Heart right ventricle (tissue), 16 donors: ENCODE measurements around the gene ATP2C2. TPM values are rescaled to one million over a fixed set of nuclear protein-coding genes. Genes with fewer than 3 reads are reported as not detected.

ENCODE experiments used
- ATAC-seq, 8 donors: fragments of 200-7000 bp; cut with Tn5 transposase; one replicate each; pipeline ENCODE4 v1.9.1; 2020; ENCODE audit warnings: mild to moderate bottlenecking in 8 of 8, moderate library complexity in 8 of 8, moderate number of reproducible peaks in 1 of 8
- DNase-seq, 2 donors: peaks; one replicate each; pipeline ENCODE4 v3.0.0-alpha.2; 2020
- H3K27ac ChIP-seq, 10 donors: fragments of 200-600 bp; sonication (generic) in 2 of 10; one replicate each; pipeline versions ENCODE4 v1.5.0 to v1.8.0; 2020 to 2022; ENCODE audit warnings: mild to moderate bottlenecking in 3 of 10
- H3K27me3 ChIP-seq, 7 donors: fragments of 200-600 bp; one replicate each; pipeline ENCODE4 v1.8.0; 2021 to 2022; ENCODE audit warnings: mild to moderate bottlenecking in 2 of 7
- H3K36me3 ChIP-seq, 9 donors: fragments of 200-600 bp; sonication (generic) in 1 of 9; one replicate each; pipeline versions ENCODE4 v1.5.0 to v1.8.0; 2020 to 2022; ENCODE audit warnings: mild to moderate bottlenecking in 2 of 9
- H3K4me1 ChIP-seq, 9 donors: fragments of 200-600 bp; sonication (generic) in 1 of 9; one replicate each; pipeline versions ENCODE4 v1.5.0 to v1.8.0; 2020 to 2022; ENCODE audit warnings: mild to moderate bottlenecking in 4 of 9
- H3K4me3 ChIP-seq, 10 donors: fragments of 200-600 bp; sonication (generic) in 2 of 10; one replicate each; pipeline versions ENCODE4 v1.5.0 to v1.8.0; 2020 to 2022; ENCODE audit warnings: mild to moderate bottlenecking in 7 of 10, moderate library complexity in 2 of 10
- H3K9me3 ChIP-seq, 11 donors: fragments of 200-600 bp in 10 of 11; sonication (generic) in 2 of 11; one replicate each; pipeline versions ENCODE4 v1.5.0 to v1.8.0; 2013 to 2022; ENCODE audit warnings: mild to moderate bottlenecking in 2 of 11, control low read depth in 1 of 11, moderate library complexity in 1 of 11
- WGBS, 2 donors: extraction: QIAGEN DNeasy Blood & Tissue Kit; methylation state at CpG; one replicate each; pipeline ENCODE4 v1.1.7; 2013; ENCODE audit warnings: inconsistent platforms in 1 of 2; 5-methylcytosine and 5-hydroxymethylcytosine counted together
- intact Hi-C, 10 donors: fragments of 100-400 bp; cut with DNase I; formaldehyde crosslinking; loops; one replicate each; pipeline versions ENCODE4 v1.11.1 to v1.14.2; 2022
- polyA plus RNA-seq, 2 donors: library from polyadenylated mRNA; stranded (reverse); fragments of 200-250 nt; gene quantifications; one replicate each; pipeline ENCODE4 v1.2.3, GENCODE V29; 2013
- total RNA-seq, 10 donors: library from RNA; stranded (reverse); fragmentation: NEBNext Ultra II Directional in 3 of 10; extraction: Animal tissue kit (Norgen Biotek cat#: 25700) in 3 of 10; gene quantifications; one replicate each; pipeline versions ENCODE4 v1.2.1 to v1.2.4, GENCODE V29; 2021 to 2023
- TF ChIP-seq, protein P1 (sequence below), 9 donors: fragments of 200-600 bp; sonication (generic) in 2 of 9; IDR thresholded peaks; one replicate each; pipeline versions ENCODE4 v1.5.0 to v1.8.0; 2021 to 2022; ENCODE audit warnings: antibody characterized with exemption in 9 of 9, mild to moderate bottlenecking in 5 of 9, moderate library complexity in 1 of 9
- donor health status: Arrhythmogenic right ventricular cardiomyopathy.
- donor health status: ischemic (EF 13 %, LVEDD 7.1; RV severe dilation, severe dysfunction).
- donor health status: healthy with polysubstance abuse.
- donor health status: DM: no; HTN: yes; CAD: no.
- donor health status: DM: no; HTN: no; CAD: no.
- donor health status: ischemic (EF 25% LVEDD 6.9; RV normal size, moderate dysfunction).
- donor health status: ischemic (EF 25% LVEDD 5.7; RV mildly dilated, moderate dysfunction).
- donor health status: healthy.
- donor health status: DM: yes; HTN: yes; CAD: no.
- donor health status: Ischemic cardiomyopathy.
- donor health status: ischemic (EF 35%, LVEDD 5.7; RV mildly dilated, moderate dysfunction).
- donor health status: nonischemic (EF 11% LVEDD 7.7; RV severe dilation, severe dysfunction).
- donor health status: DM: yes; HTN: yes; CAD: no.
- donor health status: PGD.
- donor health status: ischemic (EF 29% LVEDD 5.4; RV normal size, mild dysfunction).
- donor health status: nonischemic (EF 23%, LVEDD 6.1; RV moderate dilation, normal function).

The ATP2C2 gene
- total and polyA plus RNA-seq, 12 donors, result 0.01 TPM; not detected in 11

DNA sequence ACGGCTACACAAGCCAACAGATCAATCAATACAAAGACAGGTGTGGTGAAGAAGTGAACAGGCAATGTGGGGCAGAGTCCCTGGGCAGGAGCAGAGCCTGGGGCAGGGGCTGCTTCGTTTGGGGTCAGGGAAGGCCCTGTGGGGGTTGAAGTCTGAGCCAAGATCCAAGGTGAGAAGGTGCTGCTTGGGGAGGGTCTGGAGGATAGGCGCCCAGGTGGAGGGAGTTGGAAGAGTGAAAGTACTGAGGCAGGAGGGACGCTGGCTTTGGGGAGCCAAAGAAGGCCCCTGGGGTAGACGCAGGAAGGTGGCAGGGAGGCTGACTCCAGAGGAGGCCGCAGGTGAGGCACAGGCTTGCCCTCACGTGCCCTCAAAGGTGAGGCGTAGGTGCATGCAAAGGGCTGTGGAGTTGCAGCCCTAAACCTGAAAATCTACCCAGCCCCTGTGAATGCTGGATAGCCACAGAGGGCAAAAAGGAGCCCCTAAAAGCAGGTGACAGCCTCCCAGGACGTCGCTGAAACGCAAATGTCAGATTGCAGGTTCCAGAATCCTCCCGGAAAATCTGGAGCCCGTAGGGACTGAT is 40.3 kb upstream of the ATP2C2 start:
- no peaks in the 10 kb centered on the region for H3K9me3 ChIP-seq
- H3K27ac ChIP-seq, result no peak overlapping the region
- WGBS, 2 donors, result 77 to 80% methylated on average over 13 of the region's 13 CpGs
- H3K4me1 ChIP-seq, result no peaks in the 10 kb centered on the region
- H3K36me3 ChIP-seq, result no peaks in the 10 kb centered on the region
- no peak overlapping the region for H3K4me3 ChIP-seq
- peaks cover 0 to 6% (median 0%) of the 10 kb centered on the region in 7 donors for H3K27me3 ChIP-seq
- DNase-seq (no peak), ATAC-seq (no peak)
- TF ChIP-seq, protein P1, sequence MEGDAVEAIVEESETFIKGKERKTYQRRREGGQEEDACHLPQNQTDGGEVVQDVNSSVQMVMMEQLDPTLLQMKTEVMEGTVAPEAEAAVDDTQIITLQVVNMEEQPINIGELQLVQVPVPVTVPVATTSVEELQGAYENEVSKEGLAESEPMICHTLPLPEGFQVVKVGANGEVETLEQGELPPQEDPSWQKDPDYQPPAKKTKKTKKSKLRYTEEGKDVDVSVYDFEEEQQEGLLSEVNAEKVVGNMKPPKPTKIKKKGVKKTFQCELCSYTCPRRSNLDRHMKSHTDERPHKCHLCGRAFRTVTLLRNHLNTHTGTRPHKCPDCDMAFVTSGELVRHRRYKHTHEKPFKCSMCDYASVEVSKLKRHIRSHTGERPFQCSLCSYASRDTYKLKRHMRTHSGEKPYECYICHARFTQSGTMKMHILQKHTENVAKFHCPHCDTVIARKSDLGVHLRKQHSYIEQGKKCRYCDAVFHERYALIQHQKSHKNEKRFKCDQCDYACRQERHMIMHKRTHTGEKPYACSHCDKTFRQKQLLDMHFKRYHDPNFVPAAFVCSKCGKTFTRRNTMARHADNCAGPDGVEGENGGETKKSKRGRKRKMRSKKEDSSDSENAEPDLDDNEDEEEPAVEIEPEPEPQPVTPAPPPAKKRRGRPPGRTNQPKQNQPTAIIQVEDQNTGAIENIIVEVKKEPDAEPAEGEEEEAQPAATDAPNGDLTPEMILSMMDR (IDR thresholded peaks at IDR 0.05), result no peak
- intact Hi-C loops, result no loop called here

- H3K27me3 ChIP-seq, result peaks cover 0 to 6% (median 0%) of the 10 kb centered on the region in 7 donors
- DNase-seq, result no peak
- H3K36me3 ChIP-seq, result no peaks in the 10 kb centered on the region
- H3K9me3 ChIP-seq, result no peaks in the 10 kb centered on the region
- no peak overlapping the region for H3K4me3 ChIP-seq
- no peak for ATAC-seq
- intact Hi-C loops, result no loop called here
- TF ChIP-seq, protein P1 (IDR thresholded peaks at IDR 0.05), result no peak
- 94 to 95% methylated on average over 8 of the region's 8 CpGs for WGBS, 2 donors
- no peak overlapping the region for H3K27ac ChIP-seq
- no peaks in the 10 kb centered on the region for H3K4me1 ChIP-seq
These were observed 39.3 kb upstream of the ATP2C2 start for GRCh38 chr16:84329016-84329415.

DNA sequence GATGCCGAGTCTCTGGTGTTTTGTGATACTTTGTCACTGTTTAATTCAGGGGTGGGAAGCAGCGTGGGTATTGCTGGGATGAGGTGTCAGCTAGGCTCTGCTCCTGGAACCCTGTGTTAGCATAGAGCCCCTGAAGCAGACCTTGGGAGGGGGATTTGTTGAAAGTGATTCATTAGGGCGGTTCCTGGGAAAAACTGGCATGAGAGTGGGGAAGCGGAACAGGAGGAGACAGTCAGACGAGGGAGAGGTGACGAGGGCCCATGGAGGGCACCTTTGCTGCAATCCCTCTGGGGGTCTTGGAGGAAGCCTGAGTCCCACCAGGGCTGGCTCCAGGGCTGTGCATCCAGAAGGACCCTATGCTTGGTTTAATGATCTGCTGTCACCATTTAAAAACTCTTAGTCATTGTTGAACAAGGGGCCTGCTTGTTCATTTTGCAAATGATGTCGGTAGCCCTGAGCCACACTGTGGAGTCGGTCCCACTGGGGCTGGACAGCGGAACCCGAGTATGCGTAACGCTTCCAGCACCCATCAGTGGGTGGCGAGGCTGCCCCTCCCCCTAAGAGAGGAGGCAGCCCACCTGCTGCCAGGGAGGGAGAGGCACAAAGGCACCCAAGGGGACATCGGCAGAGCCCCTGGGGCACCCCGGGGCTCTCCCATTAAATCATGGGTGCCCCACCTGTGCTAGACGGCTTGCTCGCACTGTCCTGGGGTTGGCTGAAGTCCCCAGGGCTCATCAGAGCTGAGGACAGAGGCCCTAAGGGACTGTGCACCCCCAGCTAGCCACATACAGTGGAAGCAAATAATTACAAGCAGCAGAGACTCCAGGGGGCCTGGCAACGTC is 38.3 kb upstream of the ATP2C2 start:
- H3K4me1 ChIP-seq, result no peaks in the 10 kb centered on the region
- H3K36me3 ChIP-seq, result no peaks in the 10 kb centered on the region
- no peak for ATAC-seq
- intact Hi-C loops, result no loop called here
- TF ChIP-seq, protein P1 (IDR thresholded peaks at IDR 0.05), result no peak
- no peak overlapping the region for H3K27ac ChIP-seq
- no peak overlapping the region for H3K4me3 ChIP-seq
- WGBS, 2 donors, result 75 to 82% methylated on average over 18 of the region's 18 CpGs
- H3K27me3 ChIP-seq, result peaks cover 0 to 6% (median 0%) of the 10 kb centered on the region in 7 donors
- H3K9me3 ChIP-seq, result peaks cover 0 to 5% (median 0%) of the 10 kb centered on the region in 11 donors
- no peak for DNase-seq

DNA sequence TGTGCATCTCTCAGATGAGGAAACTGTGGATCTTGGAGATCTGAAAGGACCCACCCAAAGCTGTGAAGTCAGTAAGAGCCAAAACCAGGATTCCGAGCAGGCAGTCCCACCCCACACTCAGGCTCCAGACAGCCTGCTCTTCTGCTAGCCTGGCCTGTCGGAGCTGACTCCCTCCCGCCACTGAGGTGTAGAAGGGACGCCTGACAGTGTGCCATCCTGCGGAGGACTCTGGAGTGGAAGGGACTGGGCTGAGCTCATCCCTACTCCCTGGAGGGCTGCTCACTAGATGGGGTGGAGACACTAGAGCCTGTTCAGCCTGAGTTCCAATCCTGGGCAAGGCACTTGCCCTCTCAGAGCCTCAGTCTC is 37.7 kb upstream of the ATP2C2 start:
- peaks cover 0 to 6% (median 0%) of the 10 kb centered on the region in 7 donors for H3K27me3 ChIP-seq
- H3K36me3 ChIP-seq, result no peaks in the 10 kb centered on the region
- no peak for DNase-seq
- H3K9me3 ChIP-seq, result peaks cover 0 to 10% (median 4%) of the 10 kb centered on the region in 11 donors
- intact Hi-C loops, result no loop called here
- no peaks in the 10 kb centered on the region for H3K4me1 ChIP-seq
- H3K4me3 ChIP-seq, result no peak overlapping the region
- ATAC-seq, result no peak
- TF ChIP-seq, protein P1 (IDR thresholded peaks at IDR 0.05), result no peak
- 90 to 94% methylated on average over 5 of the region's 5 CpGs for WGBS, 2 donors
- no peak overlapping the region for H3K27ac ChIP-seq
